Body of pancreas (tissue), 4 donors: ENCODE results near the gene CADM3. TPM values are rescaled to one million over a fixed set of nuclear protein-coding genes. Genes with fewer than 3 reads are reported as not detected.

Experiments used
- ATAC-seq: fragments of 150-250 bp; one replicate; pipeline ENCODE4 v1.9.1; 2016
- DNase-seq, 4 donors: peaks; one replicate each; pipeline ENCODE4 v3.0.0-alpha.2; 2019
- H3K27ac ChIP-seq, 4 donors: fragments of 200-600 bp; sonication (generic); 1 replicate in 3 of 4; 2 replicates in 1 of 4; pipeline versions ENCODE4 v1.5.1 to v1.6.1; 2016 to 2019; ENCODE audit warnings: mild to moderate bottlenecking in 1 of 4, mixed read lengths in 1 of 4, moderate library complexity in 1 of 4
- H3K27me3 ChIP-seq, 2 donors: fragments of 200-600 bp; sonication (generic); one replicate each; pipeline ENCODE4 v1.6.0; 2016; ENCODE audit warnings: mild to moderate bottlenecking in 1 of 2
- H3K36me3 ChIP-seq, 2 donors: fragments of 200-600 bp; sonication (generic); replicated peaks in 1 of 2; 2 replicates each; pipeline ENCODE4 v1.5.1; 2016; ENCODE audit warnings: low read depth in 2 of 2; ENCODE audit not compliant: insufficient read depth in 1 of 2
- H3K4me1 ChIP-seq: fragments of 200-600 bp; sonication (generic); one replicate; pipeline ENCODE4 v1.6.0; 2016
- H3K4me3 ChIP-seq, 2 donors: fragments of 200-600 bp; sonication (generic); 1 replicate in 1 of 2; 2 replicates in 1 of 2; pipeline ENCODE4 v1.5.1; 2016 to 2019
- H3K9me3 ChIP-seq, 3 donors: fragments of 200-600 bp; sonication (generic); 1 replicate in 2 of 3; 2 replicates in 1 of 3; pipeline ENCODE4 v1.5.1; 2016
- CTCF ChIP-seq, 7 experiments: fragments of 450-650 bp in 4 of 7; fragments of 200-600 bp in 3 of 7; sonication (generic) in 3 of 7; IDR thresholded peaks; one replicate each; pipeline ENCODE4 v1.5.1; 2016 to 2019; ENCODE audit warnings: antibody characterized with exemption in 7 of 7
- POLR2A ChIP-seq, 3 donors: fragments of 450-650 bp; IDR thresholded peaks; one replicate each; pipeline ENCODE4 v1.6.1; 2016; ENCODE audit warnings: antibody characterized with exemption in 3 of 3, mild to moderate bottlenecking in 2 of 3
- WGBS, 2 donors: methylation state at CpG; one replicate each; pipeline ENCODE4 v1.1.5; 2017; 5-methylcytosine and 5-hydroxymethylcytosine counted together
- intact Hi-C: fragments of 100-400 bp; cut with DNase I; formaldehyde crosslinking; loops from one replicate; pipeline ENCODE4 v1.15.1; 2023
- total RNA-seq, 2 donors: library from RNA; depleted of rRNA; stranded (reverse); fragments of >200 nt; gene quantifications; one replicate each; pipeline ENCODE4 v1.1.0, GENCODE V29; 2016

The CADM3 gene
- total RNA-seq, 2 donors from 2014 or later = 0.26 to 1.6 TPM

- TF ChIP-seq CTCF (IDR thresholded peaks at IDR 0.05) (peak; percentile 55 to 91 (median 75)), POLR2A (IDR thresholded peaks at IDR 0.05) (no peak)
- WGBS, 2 donors = 29 to 31% methylated on average over 11 of the region's 11 CpGs
- Histone ChIP-seq H3K9me3 (no peaks in the 10 kb centered on the region), H3K27me3 (peaks cover 0 to 12% of the 10 kb centered on the region in 2 donors), H3K36me3 (no peaks in the 10 kb centered on the region), H3K27ac (no peak overlapping the region), H3K4me1 (no peaks in the 10 kb centered on the region), H3K4me3 (no peak overlapping the region)
- intact Hi-C loops = no loop called here
- ATAC-seq (peak; percentile 33), DNase-seq (peak; percentile 34 to 54 (median 44))
These were observed 40.1 kb downstream of the CADM3 start for GRCh38 chr1:159211331-159212136.

GRCh38 chr1:159212596-159212995 lies 41.2 kb downstream of the CADM3 start:
- no peak for DNase-seq
- 34 to 54% methylated on average over 4 of the region's 4 CpGs for WGBS, 2 donors
- Histone ChIP-seq H3K4me1 (no peaks in the 10 kb centered on the region), H3K27me3 (peaks cover 0 to 12% of the 10 kb centered on the region in 2 donors), H3K27ac (no peak overlapping the region), H3K4me3 (no peak overlapping the region), H3K9me3 (no peaks in the 10 kb centered on the region), H3K36me3 (no peaks in the 10 kb centered on the region)
- TF ChIP-seq POLR2A (IDR thresholded peaks at IDR 0.05) = no peak
- TF ChIP-seq CTCF (IDR thresholded peaks at IDR 0.05) = no peak
- ATAC-seq = no peak
- intact Hi-C loops = no loop called here

GRCh38 chr1:159214149-159214760 lies 42.8 kb downstream of the CADM3 start:
- TF ChIP-seq POLR2A (IDR thresholded peaks at IDR 0.05) = no peak
- TF ChIP-seq CTCF (IDR thresholded peaks at IDR 0.05) = peak; percentile 61 to 90 (median 67)
- peak; percentile 37 to 52 (median 50) for DNase-seq
- intact Hi-C loops = no loop called here
- Histone ChIP-seq H3K27ac (no peak overlapping the region), H3K4me3 (no peak overlapping the region), H3K9me3 (no peaks in the 10 kb centered on the region), H3K27me3 (peaks cover 0 to 12% of the 10 kb centered on the region in 2 donors), H3K4me1 (no peaks in the 10 kb centered on the region), H3K36me3 (no peaks in the 10 kb centered on the region)
- ATAC-seq = no peak
- WGBS, 2 donors = 4 to 5% methylated on average over 5 of the region's 5 CpGs

GRCh38 chr1:159218649-159219636 lies 47.5 kb downstream of the CADM3 start:
- no peaks in the 10 kb centered on the region for H3K4me1 ChIP-seq
- no peaks in the 10 kb centered on the region for H3K27me3 ChIP-seq
- no peak for DNase-seq
- ATAC-seq = no peak
- H3K4me3 ChIP-seq = no peak overlapping the region
- H3K9me3 ChIP-seq = no peaks in the 10 kb centered on the region
- H3K36me3 ChIP-seq = no peaks in the 10 kb centered on the region
- 47% methylated on average over 14 of the region's 14 CpGs for WGBS, 2 donors
- no peak for TF ChIP-seq CTCF (IDR thresholded peaks at IDR 0.05)
- TF ChIP-seq POLR2A (IDR thresholded peaks at IDR 0.05) = no peak
- intact Hi-C loops = no loop called here
- no peak overlapping the region for H3K27ac ChIP-seq
